HG02840 (cell line): Measurements from ENCODE around the gene GCNA.
"Not testable (repeated sequence)": the region's sequence is repeated elsewhere in the genome, so short reads cannot be mapped to it uniquely, and the experiment has no call there.

ENCODE experiments used
- ATAC-seq: cut with Tn5 transposase; IDR thresholded peaks from one replicate; pipeline ENCODE4 v1.9.1; 2021; ENCODE audit warnings: mild to moderate bottlenecking, moderate library complexity, moderate number of reproducible peaks; ENCODE audit not compliant: unreplicated experiment, low FRiP score

The GCNA gene

GRCh38 chrX:71558920-71559319 lies 19.3 kb upstream of the GCNA start:
- no peak for ATAC-seq

GRCh38 chrX:71559773-71560172 lies 18.5 kb upstream of the GCNA start:
- not testable (repeated sequence) for ATAC-seq

GRCh38 chrX:71563921-71564320 lies 14.3 kb upstream of the GCNA start:
- ATAC-seq = no peak

GRCh38 chrX:71565474-71566041 lies 12.7 kb upstream of the GCNA start:
- ATAC-seq = no peak

DNA sequence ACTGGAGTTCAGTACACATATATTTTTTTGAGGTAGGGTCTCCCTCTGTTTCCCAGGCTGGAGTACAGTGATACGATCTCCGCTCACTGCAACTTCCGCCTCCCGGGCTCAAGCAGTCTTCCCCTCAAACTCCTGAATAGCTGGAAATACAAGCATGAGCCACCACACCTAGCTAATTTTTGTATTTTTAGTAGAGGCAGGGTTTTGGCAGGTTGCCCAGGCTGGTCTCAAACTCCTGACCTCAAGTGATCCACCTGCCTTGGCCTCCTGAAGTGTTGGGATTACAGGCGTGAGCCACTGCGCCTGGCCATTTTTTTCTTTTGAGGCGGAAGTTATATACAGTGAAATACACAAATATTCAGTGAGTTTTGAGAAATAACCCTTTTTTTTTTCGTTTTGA lies 6.8 kb upstream of the GCNA start:
- not testable (repeated sequence) for ATAC-seq

DNA sequence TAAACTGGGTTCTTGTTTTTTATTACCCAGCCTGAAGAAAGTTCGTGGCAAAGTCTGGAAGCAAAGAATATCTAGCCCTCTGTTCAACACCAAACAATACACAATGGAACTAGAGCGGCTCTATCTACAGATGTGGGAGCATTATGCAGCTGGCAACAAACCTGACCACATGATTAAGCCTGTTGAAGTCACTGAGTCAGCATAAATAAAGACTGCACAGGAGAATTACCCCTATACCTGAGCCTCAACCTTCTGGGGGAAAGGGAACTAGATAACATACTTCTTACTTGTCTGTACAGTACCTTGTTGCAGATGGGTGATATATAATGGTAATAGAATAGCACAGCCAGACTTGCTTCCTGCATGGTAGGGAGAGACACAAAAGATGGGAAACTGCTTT lies 4.6 kb upstream of the GCNA start:
- no peak for ATAC-seq

GRCh38 chrX:71577682-71578081 lies 555 bp upstream of the GCNA start:
- no peak for ATAC-seq

DNA sequence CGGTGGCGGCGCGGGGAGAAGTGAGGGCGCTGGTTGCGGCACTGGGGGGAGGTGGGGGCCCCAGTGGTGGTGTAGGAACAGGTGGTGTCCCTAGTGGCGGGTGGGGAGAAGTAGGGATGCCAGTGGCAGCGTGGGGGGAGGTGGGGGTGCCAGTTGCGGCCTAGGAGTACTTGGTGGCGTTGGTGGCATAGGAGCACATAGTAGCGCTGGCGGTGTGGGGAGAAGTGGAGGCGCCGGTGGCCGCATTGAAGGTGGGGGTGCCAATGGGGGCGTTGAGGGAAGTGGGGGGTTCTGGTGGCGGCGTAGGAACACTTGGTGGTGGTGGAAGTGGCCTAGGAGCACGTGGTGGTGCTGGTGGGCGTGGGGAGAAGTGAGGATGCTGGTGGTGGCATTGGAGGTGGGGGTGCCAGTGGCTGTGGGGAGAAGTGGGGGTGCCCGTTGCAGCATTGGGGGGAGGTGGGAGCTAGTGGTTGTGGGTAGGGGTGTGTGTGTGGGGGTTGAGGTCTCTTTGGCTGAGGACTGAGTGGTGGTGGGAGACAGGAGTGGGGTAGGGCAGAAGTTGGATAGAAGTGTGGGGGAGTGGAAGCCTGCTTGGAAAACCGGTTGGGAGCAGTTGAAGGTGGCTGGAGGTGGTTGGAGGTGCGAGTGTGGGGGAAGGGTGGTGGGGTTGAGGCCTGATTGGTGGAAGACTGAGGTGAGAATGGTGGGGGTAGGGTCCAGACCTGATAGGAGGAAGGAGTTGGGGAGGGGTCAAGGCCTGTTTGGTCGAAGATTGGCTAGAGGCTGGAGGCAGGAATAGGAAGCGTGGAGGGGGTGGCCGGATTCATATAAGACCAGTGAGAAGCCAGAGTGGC lies 1.1 kb downstream of the GCNA start:
- ATAC-seq = no peak

GRCh38 chrX:71579990-71580380 lies 1.7 kb downstream of the GCNA start:
- no peak for ATAC-seq

GRCh38 chrX:71581210-71581609 lies 3.0 kb downstream of the GCNA start:
- ATAC-seq = no peak

DNA sequence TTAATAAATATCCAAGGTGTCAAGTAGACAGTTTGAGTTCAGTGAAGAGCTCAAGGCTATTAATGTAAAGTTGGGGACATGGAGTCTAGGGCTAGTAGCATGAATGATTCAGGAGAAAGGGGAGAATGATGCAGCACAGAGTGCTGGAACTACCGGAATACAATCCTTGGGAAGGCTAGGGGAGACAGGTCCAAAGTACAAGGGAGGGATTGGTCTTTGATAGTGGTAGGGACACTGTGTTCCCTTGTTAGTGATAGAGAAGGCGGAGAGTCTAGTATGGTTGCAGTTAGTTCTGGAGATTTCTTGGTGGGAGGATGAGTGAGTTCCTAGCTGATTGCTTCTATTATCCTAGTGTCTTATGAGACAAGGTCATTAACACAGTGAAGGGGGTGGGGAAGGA lies 8.7 kb downstream of the GCNA start:
- no peak for ATAC-seq

DNA sequence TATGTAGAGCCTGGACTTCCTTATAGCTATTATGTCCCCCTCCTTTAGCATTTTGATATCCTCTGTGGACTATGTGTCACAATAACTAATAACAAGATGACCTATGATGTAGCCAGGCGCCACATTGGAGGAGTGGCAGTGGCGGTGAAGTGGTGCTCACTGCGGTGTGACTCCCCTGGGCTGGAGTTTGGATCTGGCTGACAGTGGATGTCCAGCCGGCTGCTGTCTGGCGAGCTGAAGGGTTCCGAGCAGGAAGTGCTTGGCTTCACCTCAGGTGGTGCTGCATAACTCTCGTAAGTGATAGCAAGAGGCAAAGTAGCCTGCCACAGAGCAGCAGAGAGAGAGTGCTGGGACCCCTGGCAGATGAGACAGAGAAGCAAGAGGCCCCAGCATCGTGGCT lies 15.0 kb downstream of the GCNA start:
- ATAC-seq = not testable (repeated sequence)

- ATAC-seq = no peak
These were observed 21.7 kb downstream of the GCNA start for GRCh38 chrX:71599965-71600364.

GRCh38 chrX:71603618-71604017 lies 25.4 kb downstream of the GCNA start:
- ATAC-seq = no peak

DNA sequence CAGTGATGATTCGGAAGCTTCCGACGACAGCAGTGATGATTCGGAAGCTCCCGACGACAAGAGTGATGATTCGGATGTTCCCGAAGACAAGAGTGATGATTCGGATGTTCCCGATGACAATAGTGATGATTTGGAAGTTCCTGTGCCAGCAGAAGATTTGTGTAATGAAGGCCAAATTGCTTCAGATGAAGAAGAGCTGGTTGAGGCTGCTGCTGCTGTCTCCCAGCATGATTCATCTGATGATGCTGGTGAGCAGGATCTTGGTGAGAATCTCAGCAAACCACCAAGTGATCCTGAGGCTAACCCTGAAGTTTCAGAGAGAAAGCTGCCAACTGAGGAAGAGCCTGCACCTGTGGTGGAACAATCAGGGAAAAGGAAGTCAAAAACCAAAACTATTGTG lies 25.9 kb downstream of the GCNA start:
- no peak for ATAC-seq

- ATAC-seq = no peak
These were observed 26.7 kb downstream of the GCNA start for GRCh38 chrX:71604796-71605568.

DNA sequence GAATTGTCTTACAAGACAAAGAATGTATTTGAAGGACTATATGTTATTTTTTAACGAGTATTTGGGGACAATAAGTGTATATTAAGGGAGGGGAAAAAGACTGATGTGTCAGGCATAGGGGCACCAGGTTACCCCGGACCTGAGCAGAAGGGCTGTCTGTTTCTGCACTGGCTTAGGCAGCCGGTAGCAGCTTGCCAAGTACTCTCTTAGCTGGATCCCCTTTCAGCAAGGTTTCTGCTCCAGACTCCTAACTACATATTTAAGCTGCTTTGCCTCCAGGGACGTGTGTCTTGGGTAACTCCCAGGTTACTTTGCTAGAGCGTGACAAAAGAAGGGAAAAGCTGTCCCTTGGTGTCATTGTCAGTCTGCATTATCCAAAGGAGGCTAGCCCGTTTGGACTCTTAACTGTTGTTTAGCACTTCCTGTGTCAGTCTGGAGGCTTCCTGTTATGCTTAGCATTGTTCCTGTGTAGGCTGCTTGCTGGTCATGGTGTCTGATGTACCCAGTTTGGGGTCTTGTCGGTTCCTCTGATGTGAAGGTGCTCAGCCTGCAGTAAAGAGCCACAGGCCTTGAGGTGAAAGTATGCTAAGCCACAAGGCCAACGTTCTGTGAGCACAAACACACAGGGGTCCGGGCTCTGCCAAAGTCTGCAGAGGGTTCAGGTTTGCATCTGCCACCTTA lies 28.4 kb downstream of the GCNA start:
- ATAC-seq = no peak

DNA sequence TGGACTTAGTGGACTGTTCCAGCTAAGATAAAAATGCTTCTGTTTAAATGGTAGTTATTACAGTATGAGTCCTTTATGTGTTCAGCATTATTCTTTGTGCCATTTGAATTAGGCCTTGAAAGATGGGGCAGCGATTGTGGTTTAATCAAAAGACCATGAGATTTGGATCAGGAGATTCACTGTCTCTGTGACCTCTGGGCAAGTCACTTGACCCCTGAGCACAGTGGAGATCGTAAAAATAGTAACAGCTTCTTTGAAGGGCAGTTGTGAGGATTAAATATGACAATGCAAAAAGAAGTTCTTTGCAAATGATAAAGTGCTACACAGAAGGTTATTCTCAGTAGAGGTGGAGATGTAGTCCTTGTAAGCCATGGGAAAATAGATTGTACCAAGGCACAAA lies 29.3 kb downstream of the GCNA start:
- no peak for ATAC-seq

GRCh38 chrX:71609095-71609750 lies 31.0 kb downstream of the GCNA start:
- ATAC-seq = no peak

DNA sequence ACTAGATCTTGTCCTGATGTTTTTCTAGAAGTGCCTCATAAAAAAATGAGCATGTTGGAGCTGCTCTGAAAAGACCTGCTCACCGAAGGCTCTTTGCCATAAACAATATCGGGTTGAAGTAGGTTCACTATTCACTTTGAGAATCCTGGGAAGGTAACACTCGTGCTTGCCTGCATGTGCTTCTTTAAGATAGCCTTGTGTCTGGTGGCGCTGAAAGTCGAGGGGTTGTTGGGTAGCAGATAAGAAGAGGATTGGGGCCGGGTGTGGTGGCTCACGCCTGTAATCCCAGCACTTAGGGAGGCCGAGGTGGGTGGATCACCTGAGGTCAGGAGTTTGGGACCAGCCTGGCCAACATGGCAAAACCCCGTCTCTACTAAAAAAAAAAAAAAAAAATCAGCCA lies 33.5 kb downstream of the GCNA start:
- ATAC-seq = not testable (repeated sequence)
